ENCODE measurements around the gene ATP2A2. TPM values are rescaled to one million over a fixed set of nuclear protein-coding genes. Genes with fewer than 3 reads are reported as not detected.

The ATP2A2 gene
- total RNA-seq, 1 donor from 2014 or later = 93.5 TPM

GRCh38 chr12:110330124-110330523 lies 49.1 kb downstream of the ATP2A2 start:
- H3K4me3 ChIP-seq (ENCODE audit: low read depth, low read length) = no peak overlapping the region
- TF ChIP-seq CTCF (conservative IDR thresholded peaks at IDR 0.05; ENCODE audit: low read depth, low read length) = no peak
- no peak for DNase-seq (ENCODE audit: low read depth)

- DNase-seq (ENCODE audit: low read depth) = no peak
- TF ChIP-seq CTCF (conservative IDR thresholded peaks at IDR 0.05; ENCODE audit: low read depth, low read length) = no peak
- no peak overlapping the region for H3K4me3 ChIP-seq (ENCODE audit: low read depth, low read length)
Measured at GRCh38 chr12:110330544-110330943, 49.5 kb downstream of the ATP2A2 start.

GRCh38 chr12:110333201-110333600 lies 52.2 kb downstream of the ATP2A2 start:
- H3K4me3 ChIP-seq (ENCODE audit: low read depth, low read length) = no peak overlapping the region
- no peak for TF ChIP-seq CTCF (conservative IDR thresholded peaks at IDR 0.05; ENCODE audit: low read depth, low read length)
- no peak for DNase-seq (ENCODE audit: low read depth)

GRCh38 chr12:110335481-110336045 lies 54.5 kb downstream of the ATP2A2 start:
- TF ChIP-seq CTCF (conservative IDR thresholded peaks at IDR 0.05; ENCODE audit: low read depth, low read length) = no peak
- H3K4me3 ChIP-seq (ENCODE audit: low read depth, low read length) = no peak overlapping the region
- no peak for DNase-seq (ENCODE audit: low read depth)

- no peak for DNase-seq (ENCODE audit: low read depth)
- H3K4me3 ChIP-seq (ENCODE audit: low read depth, low read length) = no peak overlapping the region
- TF ChIP-seq CTCF (conservative IDR thresholded peaks at IDR 0.05; ENCODE audit: low read depth, low read length) = no peak
Measured at GRCh38 chr12:110337912-110338710, 57.1 kb downstream of the ATP2A2 start.

- no peak overlapping the region for H3K4me3 ChIP-seq (ENCODE audit: low read depth, low read length)
Measured at GRCh38 chr12:110338754-110339153, 57.7 kb downstream of the ATP2A2 start.

More at GRCh38 chr12:110338754-110339153, 57.7 kb downstream of the ATP2A2 start:
- TF ChIP-seq CTCF (conservative IDR thresholded peaks at IDR 0.05; ENCODE audit: low read depth, low read length) = no peak
- no peak for DNase-seq (ENCODE audit: low read depth)

Data from epithelial cell of proximal tubule (primary cell).